ENCODE results near the gene FRMD8. TPM values are rescaled to one million over a fixed set of nuclear protein-coding genes. Genes with fewer than 3 reads are reported as not detected.

FRMD8 gene
- total RNA-seq, 1 donor from 2014 or later: 44.0 TPM

GRCh38 chr11:65423516-65424204 lies 37.2 kb downstream of the FRMD8 start:
- DNase-seq (ENCODE audit: low spot score): peak; percentile 87

GRCh38 chr11:65424205-65425104 lies 38.0 kb downstream of the FRMD8 start:
- DNase-seq (ENCODE audit: low spot score): peak; percentile 91

- peak; percentile 75 for DNase-seq (ENCODE audit: low spot score)
These were observed 38.9 kb downstream of the FRMD8 start for GRCh38 chr11:65425105-65425970.

- DNase-seq (ENCODE audit: low spot score): peak; percentile 47
These were observed 39.8 kb downstream of the FRMD8 start for GRCh38 chr11:65425971-65426838.

- peak; percentile 91 for DNase-seq (ENCODE audit: low spot score)
These were observed 40.6 kb downstream of the FRMD8 start for GRCh38 chr11:65426839-65427690.

GRCh38 chr11:65427691-65428577 lies 41.5 kb downstream of the FRMD8 start:
- peak; percentile 89 for DNase-seq (ENCODE audit: low spot score)

- DNase-seq (ENCODE audit: low spot score): peak; percentile 90
These were observed 42.2 kb downstream of the FRMD8 start for GRCh38 chr11:65428578-65429067.

GRCh38 chr11:65429068-65429681 lies 42.7 kb downstream of the FRMD8 start:
- peak; percentile 51 for DNase-seq (ENCODE audit: low spot score)

GRCh38 chr11:65429724-65430405 lies 43.4 kb downstream of the FRMD8 start:
- peak; percentile 91 for DNase-seq (ENCODE audit: low spot score)

- no peak for DNase-seq (ENCODE audit: low spot score)
These were observed 44.2 kb downstream of the FRMD8 start for GRCh38 chr11:65430406-65431217.

- DNase-seq (ENCODE audit: low spot score): no peak
These were observed 45.1 kb downstream of the FRMD8 start for GRCh38 chr11:65431451-65432099.

- DNase-seq (ENCODE audit: low spot score): no peak
These were observed 45.7 kb downstream of the FRMD8 start for GRCh38 chr11:65432100-65432650.

GRCh38 chr11:65432686-65433582 lies 46.5 kb downstream of the FRMD8 start:
- no peak for DNase-seq (ENCODE audit: low spot score)

GRCh38 chr11:65433657-65434056 lies 47.2 kb downstream of the FRMD8 start:
- peak; percentile 37 for DNase-seq (ENCODE audit: low spot score)
